Measurements from ENCODE around the gene ZNF18.
"Not testable (repeated sequence)": the region's sequence is repeated elsewhere in the genome, so short reads cannot be mapped to it uniquely, and the experiment has no call there.

The ZNF18 gene

DNA sequence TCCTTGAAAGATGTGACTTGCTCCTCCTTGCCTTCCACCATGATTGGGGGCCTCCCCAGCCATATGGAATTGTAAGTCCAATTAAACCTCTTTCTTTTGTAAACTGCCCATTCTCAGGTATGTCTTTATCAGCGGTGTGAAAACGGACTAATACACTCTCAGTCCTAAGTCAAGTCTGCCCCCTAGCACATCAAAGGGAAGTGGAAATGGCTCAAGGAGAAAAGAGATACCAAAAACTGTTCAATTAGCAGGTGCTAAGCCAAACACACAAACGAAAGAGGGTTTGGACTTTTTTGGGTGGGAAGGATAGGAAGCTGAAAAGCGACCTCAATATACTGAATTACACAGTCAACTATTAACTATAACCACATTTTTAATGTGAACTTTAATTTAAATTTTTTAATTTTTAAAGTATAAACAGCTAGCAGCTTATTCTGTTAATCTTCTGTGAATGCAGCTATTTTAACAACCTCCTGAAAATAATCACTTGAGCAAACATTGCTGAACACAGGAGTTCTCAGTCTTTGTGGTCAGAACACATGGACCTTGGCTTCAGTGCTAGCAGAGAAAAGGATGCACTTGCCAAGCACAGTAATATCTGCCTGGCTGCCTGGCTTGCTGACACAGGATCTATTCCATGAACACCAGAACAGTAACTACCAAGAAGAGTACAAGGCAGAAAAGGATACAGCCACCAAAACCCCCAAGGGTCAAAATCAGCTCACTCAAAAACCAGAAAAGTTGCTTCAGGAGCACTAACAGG is 10.9 kb downstream of the ZNF18 start:
- DNase-seq (ENCODE audit: low read depth, low spot score), result no peak

DNA sequence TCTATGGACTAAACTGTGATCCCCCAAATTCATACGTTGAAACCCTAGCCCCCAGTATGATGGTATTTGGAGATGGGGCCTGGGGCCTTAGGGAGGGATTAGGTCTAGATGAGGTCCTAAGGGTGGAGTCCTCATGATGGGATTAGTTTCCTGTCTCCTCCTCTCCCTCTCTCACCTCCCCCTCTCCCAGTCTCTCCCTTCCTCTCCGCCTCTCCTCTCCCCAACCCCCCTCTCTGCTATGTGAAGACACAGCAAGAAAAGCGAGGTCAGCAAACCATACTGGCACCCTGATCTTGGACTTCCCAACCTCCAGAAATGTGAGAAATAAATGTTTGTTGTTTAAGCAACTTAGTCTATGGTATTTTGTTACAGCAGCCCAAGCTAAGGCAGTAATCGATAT is 15.4 kb downstream of the ZNF18 start:
- no peak for DNase-seq (ENCODE audit: low read depth, low spot score)

DNA sequence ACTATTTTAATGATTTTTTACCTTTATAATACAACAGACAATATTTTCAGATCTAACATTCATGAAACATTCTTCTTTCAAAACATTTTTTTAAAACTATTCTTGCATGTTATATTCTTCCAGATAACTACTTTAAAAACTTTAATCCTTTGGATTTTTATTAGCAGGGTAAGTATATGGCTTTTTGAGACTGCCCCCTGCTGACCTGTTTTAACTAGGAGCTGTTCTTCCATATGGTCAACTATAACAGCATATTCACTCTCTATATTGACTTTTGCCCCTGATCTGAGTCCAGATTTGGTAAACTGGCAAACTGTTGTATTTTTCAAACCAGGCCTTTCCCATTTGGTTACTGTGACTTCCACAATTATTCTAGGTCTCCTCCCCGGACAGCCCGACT is 16.5 kb downstream of the ZNF18 start:
- DNase-seq (ENCODE audit: low read depth, low spot score), result no peak

DNA sequence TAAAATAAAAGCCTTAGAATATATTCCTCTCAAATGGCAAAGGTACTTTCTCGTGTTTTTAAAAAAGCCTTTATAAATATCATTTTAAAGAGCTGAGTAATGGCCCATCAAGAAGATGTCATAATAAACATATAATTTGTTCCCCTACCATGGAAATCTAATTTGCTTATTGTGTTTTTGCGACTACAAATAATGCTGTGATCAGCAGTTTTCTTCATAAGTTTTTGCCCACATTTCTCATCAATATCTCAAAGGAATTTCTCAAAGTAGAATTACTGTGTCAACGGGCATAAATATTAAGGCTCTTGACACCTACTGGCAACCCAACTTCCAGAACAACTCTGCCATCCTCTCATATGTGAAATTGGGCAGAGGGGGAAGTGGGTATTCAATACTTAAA is 17.5 kb downstream of the ZNF18 start:
- DNase-seq (ENCODE audit: low read depth, low spot score), result no peak

DNA sequence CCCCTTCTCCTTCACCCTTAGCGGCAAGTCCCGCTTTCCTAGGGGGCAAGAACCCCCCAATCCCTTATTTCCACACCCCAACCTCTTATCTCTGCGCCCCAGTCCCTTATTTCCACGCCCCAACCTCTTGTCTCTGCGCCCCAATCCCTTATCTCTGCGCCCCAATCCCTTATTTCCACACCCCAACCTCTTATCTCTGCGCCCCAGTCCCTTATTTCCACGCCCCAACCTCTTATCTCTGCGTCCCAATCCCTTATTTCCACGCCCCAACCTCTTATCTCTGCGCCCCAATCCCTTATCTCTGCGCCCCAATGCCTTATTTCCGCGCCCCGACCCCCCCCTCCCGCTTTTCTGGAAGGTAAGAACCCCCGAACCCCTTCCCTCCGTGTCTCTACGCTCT is 24.5 kb downstream of the ZNF18 start:
- DNase-seq (ENCODE audit: low read depth, low spot score), result not testable (repeated sequence)

DNA sequence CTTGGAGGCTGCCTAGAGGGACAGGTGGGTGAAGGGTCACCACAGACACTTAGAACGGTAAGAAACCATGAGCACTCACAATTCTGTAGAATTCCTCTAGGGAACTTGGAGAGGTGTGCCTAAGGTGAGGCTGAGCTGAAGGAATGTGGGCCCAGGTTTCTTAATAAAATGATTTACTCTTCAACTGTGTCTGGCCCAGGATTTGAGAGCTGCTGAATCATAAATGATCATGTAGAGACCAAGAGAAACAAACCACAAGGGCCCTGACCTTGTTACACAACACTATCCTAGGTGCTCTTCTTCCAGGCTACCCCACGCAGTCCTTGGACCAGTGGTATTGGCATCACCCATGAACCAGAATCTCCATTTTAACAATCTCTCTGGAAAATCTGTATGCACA is 27.7 kb downstream of the ZNF18 start:
- no peak for DNase-seq (ENCODE audit: low read depth, low spot score)

DNA sequence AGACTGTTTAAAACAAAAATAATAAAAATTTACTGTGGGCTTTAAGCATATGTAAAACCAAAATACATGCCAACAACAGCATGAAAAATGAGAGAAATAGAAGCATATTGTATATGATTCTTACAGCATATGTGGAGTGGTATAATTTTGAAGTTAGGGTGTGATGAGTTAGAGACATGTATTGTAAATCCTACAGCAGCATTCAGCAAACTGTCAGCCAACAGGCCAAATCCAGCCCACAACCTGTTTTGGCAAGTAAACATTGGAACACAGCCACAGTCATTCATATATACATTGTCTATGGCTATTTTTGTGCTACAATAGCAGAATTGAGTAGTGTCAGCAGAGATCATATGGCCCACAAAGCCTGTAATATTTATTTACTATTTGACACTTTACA is 42.3 kb downstream of the ZNF18 start:
- no peak for DNase-seq (ENCODE audit: low read depth, low spot score)

DNA sequence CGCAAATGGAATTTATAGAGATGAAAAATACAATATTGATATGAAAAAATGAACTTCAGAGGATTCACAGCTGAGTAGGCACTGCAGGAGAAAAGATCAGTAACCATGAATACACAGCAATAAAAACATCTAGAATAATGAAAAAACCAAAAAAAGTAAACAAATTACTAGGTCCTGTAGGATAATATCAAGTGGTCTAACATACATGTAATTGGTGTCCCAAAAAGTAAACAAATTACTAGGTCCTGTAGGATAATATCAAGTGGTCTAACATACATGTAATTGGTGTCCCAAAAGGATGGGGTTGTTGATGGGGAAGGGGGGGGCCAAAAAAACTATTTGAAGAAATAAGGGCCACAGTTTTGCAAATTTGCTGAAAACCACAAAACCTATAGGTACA is 43.4 kb downstream of the ZNF18 start:
- DNase-seq (ENCODE audit: low read depth, low spot score), result no peak

DNA sequence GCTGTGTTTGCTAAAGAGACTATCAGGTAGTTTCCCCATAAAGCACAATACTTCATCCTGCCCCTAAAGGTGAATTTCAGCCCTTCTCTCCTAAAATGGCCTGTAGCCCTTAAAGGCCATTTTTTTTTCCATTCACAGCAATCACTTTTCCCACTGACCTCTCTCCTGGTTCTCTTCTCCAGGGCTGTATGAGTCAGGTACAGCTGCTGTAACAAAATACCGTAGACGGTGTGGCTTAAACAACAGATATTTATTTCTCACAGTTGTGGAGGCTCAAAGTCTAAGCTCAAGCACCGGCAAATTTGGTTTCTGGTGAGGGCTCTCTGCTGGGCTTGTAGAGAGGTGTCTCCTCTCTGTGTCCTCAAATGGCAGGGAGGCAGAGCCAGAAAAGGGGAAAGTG is 44.7 kb downstream of the ZNF18 start:
- no peak for DNase-seq (ENCODE audit: low read depth, low spot score)

DNA sequence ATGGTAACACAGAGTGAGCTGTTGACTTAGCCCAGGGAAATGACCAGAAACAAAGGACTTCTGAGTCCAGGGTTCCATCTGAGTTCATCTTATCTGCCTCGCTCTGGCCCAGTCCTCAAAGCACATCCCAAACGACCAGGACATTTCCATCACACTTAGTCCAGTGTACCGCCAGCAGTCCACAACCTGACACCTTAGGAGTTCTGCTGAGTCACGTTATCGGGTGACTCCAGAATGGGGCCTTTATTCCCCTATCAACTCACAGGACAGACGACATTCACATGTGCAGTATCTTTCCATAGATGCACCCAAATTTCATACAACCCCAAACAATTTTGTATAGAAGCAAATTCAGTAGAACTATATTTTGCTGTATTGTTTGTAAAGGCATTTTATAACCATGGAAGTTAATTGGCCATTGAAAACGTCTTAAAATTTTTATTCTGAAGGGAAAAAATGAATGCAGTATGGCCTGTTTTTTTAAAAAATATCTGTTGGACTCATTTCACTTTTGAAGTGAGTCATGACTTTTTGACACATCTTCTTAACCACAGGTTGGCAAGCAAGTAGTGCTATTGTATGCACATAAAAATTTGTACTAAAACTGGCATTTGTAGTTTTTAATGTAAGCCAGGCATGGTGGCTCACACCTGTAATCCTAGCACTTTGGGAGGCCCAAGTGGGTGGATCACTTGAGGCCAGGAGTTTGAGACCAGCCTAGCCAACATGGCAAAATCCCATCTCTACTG is 46.3 kb downstream of the ZNF18 start:
- no peak for DNase-seq (ENCODE audit: low read depth, low spot score)

DNA sequence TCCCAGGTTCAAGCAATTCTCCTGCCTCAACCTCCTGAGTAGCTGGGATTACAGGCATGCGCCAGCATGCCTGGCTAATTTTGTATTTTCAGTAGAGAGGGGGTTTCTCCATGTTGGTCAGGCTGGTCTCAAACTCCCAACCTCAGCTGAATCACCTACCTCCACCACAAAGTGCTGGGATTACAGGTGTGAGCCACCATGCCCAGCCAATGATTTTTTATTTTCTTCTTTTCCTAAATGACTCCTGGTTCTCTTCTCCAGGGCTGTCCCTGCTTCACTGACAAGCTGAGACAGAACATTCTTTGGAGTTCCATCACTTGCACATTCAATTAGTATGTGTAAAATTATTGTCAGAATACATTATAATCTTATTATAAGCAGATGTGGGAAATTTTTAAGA is 47.7 kb downstream of the ZNF18 start:
- DNase-seq (ENCODE audit: low read depth, low spot score), result not testable (repeated sequence)

DNA sequence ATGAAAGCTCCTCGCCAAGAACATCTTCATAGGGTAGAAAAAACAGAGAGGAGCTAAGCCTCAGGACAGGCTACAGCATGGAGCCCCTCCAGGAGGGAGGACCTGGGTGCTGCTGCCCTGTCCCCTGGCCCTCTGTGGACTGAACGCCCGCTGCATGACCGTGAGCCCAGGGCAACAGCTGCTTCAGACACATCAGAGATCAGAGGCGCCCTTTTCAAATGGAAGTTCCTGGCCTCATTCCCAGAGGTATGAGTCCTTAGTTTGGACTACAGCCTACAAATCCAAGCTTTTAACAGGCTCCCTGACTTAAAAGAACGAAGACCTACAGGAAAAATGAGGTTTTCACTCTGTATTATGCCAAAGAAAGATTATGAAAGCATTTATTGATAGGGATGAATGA is 48.5 kb downstream of the ZNF18 start:
- DNase-seq (ENCODE audit: low read depth, low spot score), result no peak

DNA sequence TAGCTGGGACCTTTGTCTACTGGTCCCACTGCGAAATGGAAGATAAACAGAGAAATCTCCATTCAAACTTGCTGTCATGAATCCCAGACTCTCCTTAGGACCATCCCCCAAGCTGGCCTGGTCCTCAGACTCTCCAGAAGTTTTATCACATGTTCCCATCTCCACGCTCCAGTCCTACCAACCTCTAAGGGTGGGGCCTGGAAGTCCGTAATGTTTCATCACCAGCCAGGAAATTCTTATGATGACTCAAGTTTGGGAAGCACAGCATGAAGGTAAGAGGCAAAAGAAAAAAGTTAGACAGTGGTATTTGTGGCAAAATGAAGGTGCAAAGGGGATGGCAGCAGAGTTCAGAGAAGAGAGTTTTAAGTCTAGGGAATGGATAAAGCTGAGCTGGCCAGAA is 52.7 kb downstream of the ZNF18 start:
- no peak for DNase-seq (ENCODE audit: low read depth, low spot score)

DNA sequence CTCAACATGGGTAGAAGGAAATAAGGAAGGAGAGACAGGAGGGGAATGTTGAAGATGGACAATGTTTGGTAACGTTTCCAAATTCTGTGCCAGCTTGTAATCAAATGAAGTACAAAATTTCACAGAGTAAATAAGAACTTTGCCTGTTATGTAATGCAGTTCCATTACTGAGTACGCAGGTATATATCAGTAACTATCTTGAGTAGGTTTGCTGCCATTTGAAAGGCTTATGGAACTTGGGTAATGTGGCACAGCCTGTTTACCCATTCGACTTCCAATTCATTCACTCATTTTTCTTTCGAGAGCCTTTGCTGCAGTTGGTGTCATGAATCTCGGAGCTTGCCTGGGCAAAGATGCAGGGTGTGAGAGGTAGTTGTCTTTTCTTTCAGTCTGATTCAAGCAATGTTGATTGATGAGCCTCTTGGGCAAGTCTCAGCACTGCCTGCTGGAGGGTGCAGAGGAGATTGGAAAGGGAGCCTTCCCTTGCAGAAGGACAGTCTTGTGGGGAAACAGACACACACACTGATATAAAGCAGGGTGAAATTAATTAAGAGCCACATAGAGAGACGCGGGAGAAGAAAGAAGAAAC is 53.4 kb downstream of the ZNF18 start:
- DNase-seq (ENCODE audit: low read depth, low spot score), result no peak

DNA sequence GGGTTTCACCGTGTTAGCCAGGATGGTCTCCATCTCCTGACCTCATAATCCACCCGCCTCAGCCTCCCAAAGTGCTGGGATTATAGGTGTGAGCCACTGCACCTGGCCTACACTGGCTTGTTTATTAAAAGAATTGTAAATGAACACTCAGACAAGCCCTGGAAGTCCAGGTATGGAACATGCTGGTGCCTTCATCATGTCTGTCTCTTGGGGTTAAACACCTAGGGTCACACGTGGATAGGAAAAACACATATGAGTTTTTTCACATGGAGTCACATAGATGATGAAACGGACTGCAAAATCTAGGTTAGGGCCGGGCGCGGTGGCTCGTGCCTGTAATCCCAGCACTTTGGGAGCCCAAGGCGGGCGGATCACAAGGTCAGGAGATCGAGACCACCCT is 54.2 kb downstream of the ZNF18 start:
- not testable (repeated sequence) for DNase-seq (ENCODE audit: low read depth, low spot score)

DNA sequence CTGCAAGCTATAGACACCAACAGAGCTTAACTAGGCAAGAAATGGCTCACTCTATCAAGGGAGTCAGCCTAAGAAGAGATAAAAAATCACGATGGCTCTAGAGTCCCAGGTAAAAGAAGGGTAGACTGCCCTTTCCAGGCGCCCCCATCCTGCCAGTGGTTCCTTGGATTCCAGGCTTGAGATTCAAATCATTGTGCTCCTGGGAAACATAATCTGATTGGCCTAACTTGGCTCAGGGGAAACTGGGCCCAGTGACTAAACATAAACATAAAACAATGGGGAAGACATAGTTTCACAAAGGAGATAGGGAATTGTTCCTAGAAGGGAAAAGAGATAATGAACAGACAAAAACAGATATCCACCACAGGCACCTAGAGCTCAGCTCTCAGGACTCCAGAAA is 56.4 kb downstream of the ZNF18 start:
- DNase-seq (ENCODE audit: low read depth, low spot score), result no peak

DNA sequence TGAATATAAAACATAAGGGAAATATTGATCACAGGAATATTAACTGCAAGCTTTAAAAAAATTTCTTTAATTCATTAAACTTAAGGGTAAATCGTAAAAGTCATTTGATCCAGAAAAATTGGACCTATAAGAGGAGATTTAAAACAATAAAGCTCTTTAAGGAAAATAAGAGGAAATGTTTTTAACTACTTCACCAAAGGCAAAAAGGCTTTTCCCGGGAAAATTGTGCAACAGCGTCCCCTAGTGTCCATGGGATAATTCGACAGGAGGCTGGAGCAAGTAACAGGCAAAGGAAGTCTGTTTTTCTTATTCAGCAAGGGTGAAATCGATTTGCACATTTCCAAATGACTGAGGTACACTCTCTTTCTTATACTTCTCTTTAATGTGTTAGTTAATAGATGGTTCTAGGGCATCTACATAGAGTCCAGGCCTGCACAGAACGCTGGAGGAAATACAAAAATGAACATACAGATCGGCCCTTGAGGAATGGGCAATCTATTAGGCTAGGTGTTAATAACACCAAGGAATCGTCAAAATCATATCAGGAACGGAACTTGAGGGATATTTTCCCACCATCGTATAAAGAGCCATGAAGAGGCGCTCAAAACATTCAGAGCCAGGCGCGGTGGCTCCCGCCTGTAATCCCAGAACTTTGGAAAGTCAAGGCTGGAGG is 61.4 kb downstream of the ZNF18 start:
- peak; percentile 15 for DNase-seq (ENCODE audit: low read depth, low spot score)

DNA sequence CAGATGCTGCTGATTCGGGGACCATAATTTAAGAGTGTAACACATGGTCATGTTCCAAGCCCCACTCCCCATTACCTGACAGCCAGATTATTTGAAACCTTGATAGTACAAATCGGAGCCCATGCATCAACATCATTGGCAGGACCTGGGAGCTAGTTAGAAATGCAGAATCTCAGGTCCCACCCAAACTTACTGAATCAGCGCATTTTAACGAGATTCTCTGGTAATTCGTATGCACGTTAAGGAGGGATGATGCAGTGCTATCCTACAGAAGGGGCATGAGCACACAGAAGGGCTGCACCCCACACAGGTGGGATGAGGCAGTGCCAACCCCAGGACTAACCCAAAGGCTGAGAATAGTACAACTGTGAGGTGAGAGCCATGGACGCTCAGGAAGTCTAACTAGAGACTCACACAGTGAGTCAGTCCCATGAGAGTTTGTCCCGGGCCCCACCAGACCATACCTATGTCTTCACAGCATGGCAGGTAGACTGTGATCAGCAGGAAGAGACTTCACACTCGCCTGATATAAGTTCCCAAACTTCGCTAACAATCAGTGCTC is 64.9 kb downstream of the ZNF18 start:
- DNase-seq (ENCODE audit: low read depth, low spot score), result no peak

DNA sequence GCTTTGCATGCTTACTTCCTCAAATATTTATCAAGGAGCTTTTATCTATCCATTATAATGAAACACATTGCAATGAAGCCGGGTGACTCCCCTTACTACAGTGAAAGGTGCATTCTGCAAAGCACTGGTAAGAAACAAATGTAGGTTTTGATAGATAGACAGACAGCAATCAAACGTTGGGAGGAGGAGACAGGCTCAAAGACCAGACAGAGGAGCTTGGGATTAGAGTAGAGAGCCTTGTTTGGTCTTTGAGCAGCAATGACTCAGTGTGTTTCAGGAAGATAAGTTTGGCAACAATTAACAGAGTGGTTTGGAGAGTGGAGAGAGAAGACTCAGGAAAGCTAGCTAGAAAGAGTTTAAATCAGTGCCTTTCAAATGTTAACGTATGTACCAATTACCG is 68.8 kb downstream of the ZNF18 start:
- DNase-seq (ENCODE audit: low read depth, low spot score), result no peak

Data from iPS DF 19.7 (cell line).